K562 (cell line): ENCODE results near the gene SIGLEC6. TPM values are rescaled to one million over a fixed set of nuclear protein-coding genes. Genes with fewer than 3 reads are reported as not detected.

Experiments used
- CHAMP1 ChIP-seq: fragments of 450-650 bp; IDR thresholded peaks from 2 replicates; pipeline ENCODE4 v1.6.1; 2016; ENCODE audit warnings: mild to moderate bottlenecking
- DACH1 ChIP-seq: fragments of 450-650 bp; IDR thresholded peaks from 2 replicates; pipeline ENCODE4 v1.6.1; 2018; ENCODE audit not compliant: partially characterized antibody
- ELK1 ChIP-seq: sonication (generic); formaldehyde crosslinking; IDR thresholded peaks from 2 replicates; pipeline ENCODE4 v1.8.1; 2022; ENCODE audit warnings: missing genetic modification reagents
- ERF ChIP-seq: fragments of 450-650 bp; formaldehyde crosslinking; IDR thresholded peaks from 2 replicates; pipeline ENCODE4 v1.4.0; 2020; ENCODE audit warnings: mild to moderate bottlenecking, mixed read lengths
- ETV5 ChIP-seq: sonication (generic); formaldehyde crosslinking; IDR thresholded peaks from 2 replicates; pipeline ENCODE4 v1.4.0; 2020; ENCODE audit warnings: low read depth, mild to moderate bottlenecking, missing genetic modification reagents
- GABPB1 ChIP-seq: sonication (generic); formaldehyde crosslinking; IDR thresholded peaks from 2 replicates; pipeline ENCODE4 v1.8.0; 2022; ENCODE audit warnings: mild to moderate bottlenecking, missing genetic modification reagents
- GATAD2B ChIP-seq: fragments of 450-650 bp; IDR thresholded peaks from 2 replicates; pipeline ENCODE4 v1.6.1; 2017; ENCODE audit warnings: mild to moderate bottlenecking, borderline replicate concordance
- HMBOX1 ChIP-seq: sonication (generic); IDR thresholded peaks from 2 replicates; pipeline ENCODE4 v1.6.1; 2016
- HOXB6 ChIP-seq: fragments of 250-450 bp; sonication (Bioruptor Pico); IDR thresholded peaks from 2 replicates; pipeline ENCODE4 v1.5.1; 2022; ENCODE audit warnings: mild to moderate bottlenecking, borderline replicate concordance
- HSF4 ChIP-seq: fragments of 250-450 bp; sonication (Bioruptor Pico); IDR thresholded peaks from 2 replicates; pipeline ENCODE4 v2.1.2; 2022; ENCODE audit warnings: mild to moderate bottlenecking, moderate library complexity, borderline replicate concordance
- KDM5B ChIP-seq: fragments of 200-600 bp; sonication (generic); IDR thresholded peaks from 2 replicates; pipeline ENCODE4 v1.6.1; 2012; ENCODE audit warnings: low read depth, mild to moderate bottlenecking, moderate library complexity, low read length, control low read depth, inconsistent platforms; ENCODE audit not compliant: insufficient replicate concordance
- LCOR ChIP-seq: sonication (generic); formaldehyde crosslinking; IDR thresholded peaks from 2 replicates; pipeline ENCODE4 v1.8.0; 2022; ENCODE audit warnings: mild to moderate bottlenecking, missing genetic modification reagents
- NBN ChIP-seq: fragments of 450-650 bp; IDR thresholded peaks from 2 replicates; pipeline ENCODE4 v1.6.1; 2016; ENCODE audit warnings: low read depth, mild to moderate bottlenecking
- NRF1 ChIP-seq, 2 experiments: fragments of 450-650 bp; IDR thresholded peaks in 1 of 2; conservative IDR thresholded peaks in 1 of 2; 2 replicates each; pipeline ENCODE4 v1.6.1; 2014; ENCODE audit warnings: mild to moderate bottlenecking in 2 of 2
- PHF21A ChIP-seq: fragments of 450-650 bp; IDR thresholded peaks from 2 replicates; pipeline ENCODE4 v1.6.1; 2017; ENCODE audit warnings: low read depth, borderline replicate concordance
- PHF8 ChIP-seq: fragments of 200-600 bp; sonication (generic); IDR thresholded peaks from 2 replicates; pipeline ENCODE4 v1.6.1; 2012; ENCODE audit warnings: mixed run types, mild to moderate bottlenecking, inconsistent platforms, low read length, moderate library complexity, borderline replicate concordance
- POLR2H ChIP-seq: IDR thresholded peaks from 2 replicates; pipeline ENCODE4 v1.6.1; 2016; ENCODE audit warnings: missing genetic modification characterization, low read depth, mild to moderate bottlenecking, control low read depth, missing compliant biosample characterization, moderate library complexity
- SETDB1 ChIP-seq: IDR thresholded peaks from one replicate; pipeline ENCODE4 v1.6.1; 2012; ENCODE audit warnings: low read length, control low read depth, inconsistent platforms
- SMAD4 ChIP-seq: fragments of 250-450 bp; sonication (Bioruptor Pico); conservative IDR thresholded peaks from 2 replicates; pipeline ENCODE4 v1.8.0; 2021; ENCODE audit warnings: inconsistent platforms, mild to moderate bottlenecking, moderate library complexity
- TAF1 ChIP-seq: IDR thresholded peaks from 2 replicates; pipeline ENCODE4 v1.6.1; 2011; ENCODE audit warnings: mild to moderate bottlenecking, low read length, moderate library complexity; ENCODE audit not compliant: insufficient read depth, control insufficient read depth, severe bottlenecking; ENCODE audit errors: extremely low read depth
- THRAP3 ChIP-seq: fragments of 450-650 bp; IDR thresholded peaks from 2 replicates; pipeline ENCODE4 v1.6.1; 2016; ENCODE audit warnings: mild to moderate bottlenecking, inconsistent platforms, borderline replicate concordance
- TRIM24 ChIP-seq, 2 experiments: fragments of 450-650 bp; IDR thresholded peaks; 2 replicates each; pipeline ENCODE4 v1.6.1; 2016
- XRCC4 ChIP-seq: IDR thresholded peaks from one replicate; pipeline ENCODE4 v1.6.1; 2011; ENCODE audit not compliant: insufficient read depth, insufficient read length; ENCODE audit errors: extremely low read depth
- ZNF12 ChIP-seq: sonication (generic); formaldehyde crosslinking; IDR thresholded peaks from 2 replicates; pipeline ENCODE4 v1.4.0; 2020; ENCODE audit warnings: mild to moderate bottlenecking, missing genetic modification reagents
- polyA plus RNA-seq, 8 experiments: library from polyadenylated mRNA; depleted of rRNA in 4 of 8; stranded (reverse) in 5 of 8; unstranded in 3 of 8; fragments of >200 nt; fragmentation: Nextera tagmentation in 2 of 8; fragmentation: Illumina TruSeq in 1 of 8; extraction: Ambion mirVana in 2 of 8; extraction: Trizol in 1 of 8; gene quantifications; 2 replicates each; pipeline versions ENCODE4 v1.2.1 to v1.2.3, GENCODE V29; 2011 to 2014; ENCODE audit warnings: inconsistent platforms in 1 of 8, missing spikeins in 1 of 8
- total RNA-seq, 7 experiments: library from RNA; depleted of rRNA in 6 of 7; stranded (reverse); fragments of >200 nt in 6 of 7; fragmentation: Illumina TruSeq in 2 of 7; extraction: Trizol in 2 of 7; gene quantifications; 2 replicates each; pipeline versions ENCODE4 v1.2.1 to v1.2.3, GENCODE V29; 2011 to 2021; ENCODE audit warnings: low replicate concordance in 1 of 7

The SIGLEC6 gene
- total and polyA plus RNA-seq, 9 of the 15 experiments (the other 6 are each of a cell fraction or from before 2014, with no cell fraction given) = 0.03 to 17.5 (median 0.71) TPM

GRCh38 chr19:51467864-51468544 is 63.5 kb downstream of the SIGLEC6 start (continued):
- TF ChIP-seq TAF1 (peak; percentile 90), LCOR (peak; percentile 18; the same call in 1 of the 2 replicates), TRIM24 (IDR thresholded peaks at IDR 0.05) (peak in 1 of 2 experiments; percentile 72; a peak in 2 of 4 replicates), ERF (CRISPR knock-in tag) (no peak), ELK1 (CRISPR knock-in tag) (no peak), ETV5 (peak; percentile 96), GABPB1 (peak; percentile 52; the same call in 1 of the 2 replicates), XRCC4 (no peak), NBN (peak; percentile 75; the same call in 1 of the 2 replicates), KDM5B (peak; percentile 94), DACH1 (peak; percentile 63), PHF21A (peak; percentile 33; the same call in 1 of the 2 replicates), ZNF12 (0 out of 2 replicates have a peak, but pooled peaks have one; percentile 42), GATAD2B (peak; percentile 80; the same call in 1 of the 2 replicates), THRAP3 (0 out of 2 replicates have a peak, but pooled peaks have one; percentile 80), HSF4 (CRISPR knock-in tag) (no peak), NRF1 (conservative IDR thresholded peaks at IDR 0.05 in 1 of 2, IDR thresholded peaks at IDR 0.05 in 1 of 2) (peak in 1 of 2 experiments; percentile 30; a peak in 1 of 4 replicates), SETDB1 (no peak), POLR2H (peak; percentile 87), PHF8 (peak; percentile 53; the same call in 1 of the 2 replicates), CHAMP1 (peak; percentile 62; the same call in 1 of the 2 replicates), HOXB6 (CRISPR knock-in tag) (0 out of 2 replicates have a peak, but pooled peaks have one; percentile 36), HMBOX1 (peak; percentile 78), SMAD4 (CRISPR knock-in tag) (peak; percentile 63; the same call in 1 of the 2 replicates)
